Right atrium auricular region (tissue), 2 donors: Measurements from ENCODE around the gene ARHGEF28. TPM values are rescaled to one million over a fixed set of nuclear protein-coding genes. Genes with fewer than 3 reads are reported as not detected.

Experiments used
- DNase-seq: peaks from one replicate; pipeline ENCODE4 v3.0.0-alpha.2; 2019; ENCODE audit warnings: low spot score
- H3K27ac ChIP-seq, 2 donors: fragments of 200-600 bp; sonication (generic); 1 replicate in 1 of 2; 2 replicates in 1 of 2; pipeline ENCODE4 v1.5.1; 2016 to 2019
- H3K27me3 ChIP-seq, 2 donors: fragments of 200-600 bp; sonication (generic); one replicate each; pipeline versions ENCODE4 v1.5.1 to v1.6.0; 2017 to 2019
- H3K36me3 ChIP-seq: fragments of 200-600 bp; sonication (generic); one replicate; pipeline ENCODE4 v1.5.1; 2016
- H3K4me1 ChIP-seq, 2 donors: fragments of 200-600 bp; sonication (generic); one replicate each; pipeline versions ENCODE4 v1.5.1 to v1.6.0; 2017 to 2019
- H3K4me3 ChIP-seq, 2 donors: fragments of 200-600 bp; sonication (generic); 1 replicate in 1 of 2; 2 replicates in 1 of 2; pipeline ENCODE4 v1.5.1; 2017 to 2019; ENCODE audit warnings: mild to moderate bottlenecking in 1 of 2, moderate library complexity in 1 of 2
- H3K9me3 ChIP-seq, 2 donors: fragments of 200-600 bp; sonication (generic); one replicate each; pipeline ENCODE4 v1.5.1; 2019
- CTCF ChIP-seq, 2 donors: fragments of 200-600 bp; sonication (generic); IDR thresholded peaks; one replicate each; pipeline ENCODE4 v1.5.1; 2019; ENCODE audit warnings: antibody characterized with exemption in 2 of 2
- total RNA-seq, 2 donors: library from RNA; depleted of rRNA; stranded (reverse); fragments of >200 nt; gene quantifications; one replicate each; pipeline ENCODE4 v1.1.0, GENCODE V29; 2016

ARHGEF28 gene
- total RNA-seq, 2 donors from 2014 or later: 1.0 to 2.9 TPM

GRCh38 chr5:73950441-73950873 lies 324.5 kb downstream of the ARHGEF28 start:
- no peak for DNase-seq
- H3K27ac ChIP-seq: no peak overlapping the region
- H3K36me3 ChIP-seq: no peaks in the 10 kb centered on the region
- H3K4me1 ChIP-seq: peaks cover 0 to 6% of the 10 kb centered on the region in 2 donors
- no peak for TF ChIP-seq CTCF (IDR thresholded peaks at IDR 0.05)
- H3K27me3 ChIP-seq: no peaks in the 10 kb centered on the region
- H3K4me3 ChIP-seq: no peak overlapping the region
- no peaks in the 10 kb centered on the region for H3K9me3 ChIP-seq

GRCh38 chr5:73950912-73951430 lies 325.0 kb downstream of the ARHGEF28 start:
- Histone ChIP-seq H3K36me3 (no peaks in the 10 kb centered on the region), H3K9me3 (no peaks in the 10 kb centered on the region), H3K27me3 (no peaks in the 10 kb centered on the region), H3K4me3 (no peak overlapping the region), H3K27ac (no peak overlapping the region), H3K4me1 (peaks cover 0 to 6% of the 10 kb centered on the region in 2 donors)
- TF ChIP-seq CTCF (IDR thresholded peaks at IDR 0.05): no peak
- no peak for DNase-seq

- H3K4me1 ChIP-seq: peaks cover 0 to 6% of the 10 kb centered on the region in 2 donors
- no peaks in the 10 kb centered on the region for H3K36me3 ChIP-seq
- H3K4me3 ChIP-seq: no peak overlapping the region
- TF ChIP-seq CTCF (IDR thresholded peaks at IDR 0.05): no peak
- H3K27me3 ChIP-seq: no peaks in the 10 kb centered on the region
- H3K9me3 ChIP-seq: no peaks in the 10 kb centered on the region
- H3K27ac ChIP-seq: no peak overlapping the region
- DNase-seq: no peak
Measured at GRCh38 chr5:73952872-73953271, 326.9 kb downstream of the ARHGEF28 start.

- Histone ChIP-seq H3K4me3 (no peak overlapping the region), H3K9me3 (no peaks in the 10 kb centered on the region), H3K36me3 (no peaks in the 10 kb centered on the region), H3K27me3 (no peaks in the 10 kb centered on the region), H3K4me1 (no peaks in the 10 kb centered on the region), H3K27ac (no peak overlapping the region)
- TF ChIP-seq CTCF (IDR thresholded peaks at IDR 0.05): no peak
- DNase-seq: no peak
Measured at GRCh38 chr5:73954381-73954780, 328.4 kb downstream of the ARHGEF28 start.

GRCh38 chr5:73955271-73955846 lies 329.4 kb downstream of the ARHGEF28 start:
- no peaks in the 10 kb centered on the region for H3K36me3 ChIP-seq
- no peak overlapping the region for H3K27ac ChIP-seq
- DNase-seq: no peak
- H3K4me1 ChIP-seq: no peaks in the 10 kb centered on the region
- no peak overlapping the region for H3K4me3 ChIP-seq
- no peaks in the 10 kb centered on the region for H3K9me3 ChIP-seq
- H3K27me3 ChIP-seq: no peaks in the 10 kb centered on the region
- no peak for TF ChIP-seq CTCF (IDR thresholded peaks at IDR 0.05)
